Measurements from ENCODE around the gene FAM241B. TPM values are rescaled to one million over a fixed set of nuclear protein-coding genes. Genes with fewer than 3 reads are reported as not detected.

FAM241B gene
- total and polyA plus RNA-seq, 2 donors from 2014 or later, result 7.6 to 23.7 TPM

- Histone ChIP-seq H3K9ac (ENCODE audit: low read length in 3 of 3) (no peak overlapping the region), H3K27me3 (ENCODE audit: control insufficient read depth, insufficient read depth, low read length) (peaks cover 8% of the 10 kb centered on the region), H3K9me3 (ENCODE audit: control insufficient read depth in 2 of 3, insufficient read depth in 1 of 3, low read length in 3 of 3) (no peaks in the 10 kb centered on the region), H3K36me3 (ENCODE audit: control insufficient read depth in 2 of 3, insufficient read depth in 3 of 3, low read length in 3 of 3) (no peaks in the 10 kb centered on the region), H3K27ac (ENCODE audit: low read depth in 2 of 2, low read length in 2 of 2) (no peak overlapping the region), H3K4me1 (ENCODE audit: control insufficient read depth in 2 of 3, insufficient read depth in 2 of 3, low read depth in 1 of 3, low read length in 3 of 3) (no peaks in the 10 kb centered on the region), H3K4me3 (ENCODE audit: low read length in 3 of 3) (no peak overlapping the region)
- intact Hi-C loops (cut with DNase I), result no loop called here
- no peak for TF ChIP-seq CTCF (IDR thresholded peaks at IDR 0.05; ENCODE audit: borderline replicate concordance, extremely low read depth, insufficient read depth)
- no peak for FAIRE-seq
- DNase-seq, result no peak
Measured at GRCh38 chr10:69584624-69585023, 45.4 kb upstream of the FAM241B start.

DNA sequence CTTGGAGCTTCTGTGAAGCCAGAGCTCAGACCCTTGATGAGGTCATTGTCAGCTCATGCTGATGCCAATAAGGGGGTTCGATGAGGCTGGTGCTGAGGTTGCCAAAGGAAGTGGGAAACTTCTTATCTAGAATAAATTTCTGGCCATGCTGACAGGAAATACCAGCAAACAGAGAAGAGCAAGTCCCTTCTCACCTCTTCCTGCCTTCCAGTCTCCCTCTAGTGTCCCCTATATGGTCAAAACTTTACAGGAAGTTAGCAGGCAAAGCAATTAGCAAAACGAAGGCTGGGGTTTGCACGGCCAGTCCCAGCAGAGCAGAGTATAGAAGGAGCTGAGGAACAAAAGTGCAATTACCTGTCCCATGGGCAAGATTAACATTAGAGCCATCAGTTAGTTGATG is 41.7 kb upstream of the FAM241B start:
- FAIRE-seq, result no peak
- no peaks in the 10 kb centered on the region for H3K4me1 ChIP-seq (ENCODE audit: control insufficient read depth in 2 of 3, insufficient read depth in 2 of 3, low read depth in 1 of 3, low read length in 3 of 3)
- intact Hi-C loops (cut with DNase I), result no loop called here
- no peaks in the 10 kb centered on the region for H3K27me3 ChIP-seq (ENCODE audit: control insufficient read depth, insufficient read depth, low read length)
- H3K9me3 ChIP-seq (ENCODE audit: control insufficient read depth in 2 of 3, insufficient read depth in 1 of 3, low read length in 3 of 3), result no peaks in the 10 kb centered on the region
- H3K36me3 ChIP-seq (ENCODE audit: control insufficient read depth in 2 of 3, insufficient read depth in 3 of 3, low read length in 3 of 3), result no peaks in the 10 kb centered on the region
- no peak overlapping the region for H3K27ac ChIP-seq (ENCODE audit: low read depth in 2 of 2, low read length in 2 of 2)
- H3K9ac ChIP-seq (ENCODE audit: low read length in 3 of 3), result no peak overlapping the region
- DNase-seq, result no peak
- H3K4me3 ChIP-seq (ENCODE audit: low read length in 3 of 3), result no peak overlapping the region
- no peak for TF ChIP-seq CTCF (IDR thresholded peaks at IDR 0.05; ENCODE audit: borderline replicate concordance, extremely low read depth, insufficient read depth)

GRCh38 chr10:69600761-69601330 is 29.2 kb upstream of the FAM241B start:
- Histone ChIP-seq H3K9ac (ENCODE audit: low read length in 3 of 3) (no peak overlapping the region), H3K27ac (ENCODE audit: low read depth in 2 of 2, low read length in 2 of 2) (no peak overlapping the region), H3K4me1 (ENCODE audit: control insufficient read depth in 2 of 3, insufficient read depth in 2 of 3, low read depth in 1 of 3, low read length in 3 of 3) (no peaks in the 10 kb centered on the region), H3K36me3 (ENCODE audit: control insufficient read depth in 2 of 3, insufficient read depth in 3 of 3, low read length in 3 of 3) (no peaks in the 10 kb centered on the region), H3K4me3 (ENCODE audit: low read length in 3 of 3) (no peak overlapping the region), H3K9me3 (ENCODE audit: control insufficient read depth in 2 of 3, insufficient read depth in 1 of 3, low read length in 3 of 3) (no peaks in the 10 kb centered on the region), H3K27me3 (ENCODE audit: control insufficient read depth, insufficient read depth, low read length) (no peaks in the 10 kb centered on the region)
- TF ChIP-seq CTCF (IDR thresholded peaks at IDR 0.05; ENCODE audit: borderline replicate concordance, extremely low read depth, insufficient read depth), result no peak
- FAIRE-seq (no peak), DNase-seq (no peak)
- intact Hi-C loops (cut with DNase I), result no loop called here

DNA sequence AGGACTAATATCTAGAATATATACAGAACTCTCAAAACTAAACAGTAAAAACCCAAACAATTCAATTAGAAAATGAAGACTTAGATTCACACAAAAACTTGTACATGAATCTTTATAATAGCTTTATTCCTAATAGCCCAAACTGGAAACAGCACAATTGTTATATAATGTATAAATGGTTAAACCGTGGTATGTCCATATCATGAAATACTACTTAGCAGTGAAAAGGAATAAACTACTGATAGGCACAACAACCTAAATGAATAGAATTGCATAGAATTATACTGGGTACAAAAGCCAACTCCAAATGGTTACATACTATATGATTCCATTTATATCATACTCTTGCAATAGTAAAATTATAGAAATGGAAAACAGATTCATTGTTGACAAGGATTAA is 21.0 kb upstream of the FAM241B start:
- Histone ChIP-seq H3K9ac (ENCODE audit: low read length in 3 of 3) (no peak overlapping the region), H3K36me3 (ENCODE audit: control insufficient read depth in 2 of 3, insufficient read depth in 3 of 3, low read length in 3 of 3) (no peaks in the 10 kb centered on the region), H3K4me1 (ENCODE audit: control insufficient read depth in 2 of 3, insufficient read depth in 2 of 3, low read depth in 1 of 3, low read length in 3 of 3) (no peaks in the 10 kb centered on the region), H3K9me3 (ENCODE audit: control insufficient read depth in 2 of 3, insufficient read depth in 1 of 3, low read length in 3 of 3) (peaks cover 0 to 11% (median 0%) of the 10 kb centered on the region in 3 donors), H3K4me3 (ENCODE audit: low read length in 3 of 3) (no peak overlapping the region), H3K27me3 (ENCODE audit: control insufficient read depth, insufficient read depth, low read length) (no peaks in the 10 kb centered on the region), H3K27ac (ENCODE audit: low read depth in 2 of 2, low read length in 2 of 2) (no peak overlapping the region)
- FAIRE-seq (no peak), DNase-seq (no peak)
- no peak for TF ChIP-seq CTCF (IDR thresholded peaks at IDR 0.05; ENCODE audit: borderline replicate concordance, extremely low read depth, insufficient read depth)
- intact Hi-C loops (cut with DNase I), result no loop called here

All from kidney (tissue), 14 donors.